ENCODE data around the gene RPGRIP1L.

- TF ChIP-seq CTCF (optimal IDR thresholded peaks at IDR 0.05 in 1 of 3, IDR thresholded peaks at IDR 0.05 in 1 of 3, conservative IDR thresholded peaks at IDR 0.05 in 1 of 3; ENCODE audit: extremely low read depth in 1 of 3, insufficient read depth in 2 of 3, low read length in 3 of 3) (no peak), EZH2 (IDR thresholded peaks at IDR 0.05; ENCODE audit: low read length) (no peak)
These were observed 105.0 kb downstream of the RPGRIP1L start for GRCh38 chr16:53598511-53599275.

Measured in keratinocyte (primary cell).